ENCODE results near the gene IWS1. TPM values are rescaled to one million over a fixed set of nuclear protein-coding genes. Genes with fewer than 3 reads are reported as not detected.

The IWS1 gene
- total RNA-seq, 3 donors from 2014 or later, result 24.0 to 51.8 (median 43.2) TPM

DNA sequence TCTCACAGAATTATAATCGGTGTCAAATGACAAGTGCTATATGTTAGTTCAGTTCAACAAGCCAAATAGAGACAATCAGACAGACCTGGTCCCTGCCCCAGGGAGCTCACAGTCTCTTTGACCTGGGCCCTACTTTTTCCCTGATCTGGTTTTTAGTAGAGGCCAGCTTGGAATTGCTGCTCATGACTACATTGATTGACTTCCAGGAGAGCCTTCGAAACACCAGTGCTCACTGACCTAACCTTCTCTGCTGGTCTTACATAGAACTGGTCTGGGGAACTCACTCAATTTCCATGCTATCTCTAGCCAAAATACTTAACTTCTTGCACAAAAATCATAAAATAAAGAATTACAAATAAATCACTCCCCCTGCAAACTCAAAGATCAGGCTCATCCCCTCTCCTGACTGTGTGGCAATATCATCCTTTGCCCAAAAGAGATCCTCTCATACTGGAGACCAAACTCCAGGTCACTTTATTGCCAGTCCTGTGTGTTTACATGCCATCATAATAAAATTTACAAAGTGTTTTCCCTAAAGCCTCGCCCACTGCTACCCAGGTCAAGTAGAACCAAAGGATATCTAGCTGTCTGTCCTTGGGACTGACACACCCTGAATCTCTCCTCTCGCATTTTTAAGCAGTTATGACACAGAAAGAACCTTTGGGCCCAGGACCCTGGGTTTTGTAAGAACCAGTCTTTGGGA, 54.9 kb downstream of the IWS1 start:
- no peak overlapping the region for H3K27ac ChIP-seq
- TF ChIP-seq POLR2AphosphoS5 (IDR thresholded peaks at IDR 0.05) (no peak), POLR2A (IDR thresholded peaks at IDR 0.05) (no peak)
- TF ChIP-seq, protein P1, sequence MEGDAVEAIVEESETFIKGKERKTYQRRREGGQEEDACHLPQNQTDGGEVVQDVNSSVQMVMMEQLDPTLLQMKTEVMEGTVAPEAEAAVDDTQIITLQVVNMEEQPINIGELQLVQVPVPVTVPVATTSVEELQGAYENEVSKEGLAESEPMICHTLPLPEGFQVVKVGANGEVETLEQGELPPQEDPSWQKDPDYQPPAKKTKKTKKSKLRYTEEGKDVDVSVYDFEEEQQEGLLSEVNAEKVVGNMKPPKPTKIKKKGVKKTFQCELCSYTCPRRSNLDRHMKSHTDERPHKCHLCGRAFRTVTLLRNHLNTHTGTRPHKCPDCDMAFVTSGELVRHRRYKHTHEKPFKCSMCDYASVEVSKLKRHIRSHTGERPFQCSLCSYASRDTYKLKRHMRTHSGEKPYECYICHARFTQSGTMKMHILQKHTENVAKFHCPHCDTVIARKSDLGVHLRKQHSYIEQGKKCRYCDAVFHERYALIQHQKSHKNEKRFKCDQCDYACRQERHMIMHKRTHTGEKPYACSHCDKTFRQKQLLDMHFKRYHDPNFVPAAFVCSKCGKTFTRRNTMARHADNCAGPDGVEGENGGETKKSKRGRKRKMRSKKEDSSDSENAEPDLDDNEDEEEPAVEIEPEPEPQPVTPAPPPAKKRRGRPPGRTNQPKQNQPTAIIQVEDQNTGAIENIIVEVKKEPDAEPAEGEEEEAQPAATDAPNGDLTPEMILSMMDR (IDR thresholded peaks at IDR 0.05), result no peak
- DNase-seq (ENCODE audit: low spot score in 2 of 2), result no peak
- H3K36me3 ChIP-seq, result no peaks in the 10 kb centered on the region
- no peak overlapping the region for H3K4me3 ChIP-seq
- no peaks in the 10 kb centered on the region for H3K4me1 ChIP-seq
- H3K9me3 ChIP-seq, result no peaks in the 10 kb centered on the region
- intact Hi-C loops (cut with DNase I; ENCODE audit: low total_unique reads), result no loop called here
- no peaks in the 10 kb centered on the region for H3K27me3 ChIP-seq

DNA sequence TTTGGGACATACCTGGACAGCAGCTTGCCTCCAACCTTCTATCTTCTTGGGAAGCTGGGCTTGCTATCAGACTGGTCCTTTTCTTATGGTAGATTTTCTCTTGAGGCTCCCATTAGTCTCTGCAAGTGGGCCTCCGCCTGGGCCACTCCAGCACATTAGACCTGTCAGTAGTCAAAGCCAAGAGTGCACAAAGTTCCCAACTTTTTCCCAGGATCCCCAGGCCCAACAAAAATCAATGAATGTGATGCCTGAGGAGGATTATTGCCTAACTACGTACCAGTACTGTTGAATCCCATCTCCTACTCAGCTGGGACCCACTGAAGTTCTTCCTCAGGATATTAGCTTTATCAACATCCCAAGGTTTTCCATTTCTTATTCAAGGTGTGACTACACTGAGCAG, 56.3 kb downstream of the IWS1 start:
- no peaks in the 10 kb centered on the region for H3K4me1 ChIP-seq
- TF ChIP-seq POLR2AphosphoS5 (IDR thresholded peaks at IDR 0.05), result no peak
- TF ChIP-seq, protein P1 (IDR thresholded peaks at IDR 0.05), result no peak
- TF ChIP-seq POLR2A (IDR thresholded peaks at IDR 0.05), result no peak
- no peaks in the 10 kb centered on the region for H3K9me3 ChIP-seq
- DNase-seq (ENCODE audit: low spot score in 2 of 2), result no peak
- no peak overlapping the region for H3K4me3 ChIP-seq
- no peaks in the 10 kb centered on the region for H3K36me3 ChIP-seq
- no peak overlapping the region for H3K27ac ChIP-seq
- intact Hi-C loops (cut with DNase I; ENCODE audit: low total_unique reads), result no loop called here
- H3K27me3 ChIP-seq, result no peaks in the 10 kb centered on the region

DNA sequence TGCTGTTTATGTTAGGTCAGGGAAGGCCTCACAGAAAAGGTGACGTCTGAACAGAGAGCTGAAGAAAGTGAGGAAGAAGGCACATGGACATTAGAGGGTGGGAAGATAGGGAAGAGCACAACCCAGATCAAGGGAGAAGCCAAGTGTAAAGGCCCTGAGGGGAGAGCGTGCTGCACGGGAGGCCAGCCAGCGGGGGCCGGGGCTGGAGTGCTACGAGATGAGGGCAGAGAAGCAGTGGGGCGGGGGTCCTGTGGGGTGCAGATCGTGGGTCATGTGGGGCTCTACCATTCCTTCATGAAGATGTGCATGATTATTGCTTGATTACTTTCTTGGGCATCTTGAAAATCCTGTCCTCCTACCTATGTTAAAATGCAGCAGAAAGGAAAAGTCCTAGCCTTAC, 57.2 kb downstream of the IWS1 start:
- H3K27me3 ChIP-seq, result no peaks in the 10 kb centered on the region
- H3K9me3 ChIP-seq, result no peaks in the 10 kb centered on the region
- no peaks in the 10 kb centered on the region for H3K36me3 ChIP-seq
- intact Hi-C loops (cut with DNase I; ENCODE audit: low total_unique reads), result no loop called here
- DNase-seq (ENCODE audit: low spot score in 2 of 2), result no peak
- no peak overlapping the region for H3K27ac ChIP-seq
- no peaks in the 10 kb centered on the region for H3K4me1 ChIP-seq
- no peak overlapping the region for H3K4me3 ChIP-seq
- TF ChIP-seq POLR2AphosphoS5 (IDR thresholded peaks at IDR 0.05) (no peak), POLR2A (IDR thresholded peaks at IDR 0.05) (no peak)
- TF ChIP-seq, protein P1 (IDR thresholded peaks at IDR 0.05), result no peak

DNA sequence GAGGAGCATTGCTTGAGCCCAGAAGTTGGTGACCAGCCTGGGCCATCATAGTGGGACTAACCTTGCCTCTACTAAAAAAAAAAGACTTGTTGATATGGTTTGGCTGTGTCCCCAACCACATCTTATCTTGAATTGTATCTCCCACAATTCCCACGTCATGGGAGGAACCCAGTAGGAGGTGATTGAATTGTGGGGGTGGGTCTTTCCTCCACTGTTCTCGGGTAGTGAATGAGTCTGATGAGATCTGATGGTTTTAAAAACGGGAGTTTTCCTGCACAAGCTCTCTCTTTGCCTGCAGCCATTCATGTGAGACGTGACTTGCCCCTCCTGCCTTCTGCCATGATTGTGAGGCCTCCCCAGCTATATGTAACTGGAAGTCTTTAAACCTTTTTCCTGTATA, 61.0 kb downstream of the IWS1 start:
- H3K27me3 ChIP-seq, result no peaks in the 10 kb centered on the region
- H3K4me1 ChIP-seq, result no peaks in the 10 kb centered on the region
- no peak overlapping the region for H3K27ac ChIP-seq
- H3K36me3 ChIP-seq, result no peaks in the 10 kb centered on the region
- H3K9me3 ChIP-seq, result no peaks in the 10 kb centered on the region
- no peak for DNase-seq (ENCODE audit: low spot score in 2 of 2)
- intact Hi-C loops (cut with DNase I; ENCODE audit: low total_unique reads), result no loop called here
- TF ChIP-seq, protein P1 (IDR thresholded peaks at IDR 0.05), result no peak
- no peak for TF ChIP-seq POLR2A (IDR thresholded peaks at IDR 0.05)
- no peak for TF ChIP-seq POLR2AphosphoS5 (IDR thresholded peaks at IDR 0.05)
- no peak overlapping the region for H3K4me3 ChIP-seq

DNA sequence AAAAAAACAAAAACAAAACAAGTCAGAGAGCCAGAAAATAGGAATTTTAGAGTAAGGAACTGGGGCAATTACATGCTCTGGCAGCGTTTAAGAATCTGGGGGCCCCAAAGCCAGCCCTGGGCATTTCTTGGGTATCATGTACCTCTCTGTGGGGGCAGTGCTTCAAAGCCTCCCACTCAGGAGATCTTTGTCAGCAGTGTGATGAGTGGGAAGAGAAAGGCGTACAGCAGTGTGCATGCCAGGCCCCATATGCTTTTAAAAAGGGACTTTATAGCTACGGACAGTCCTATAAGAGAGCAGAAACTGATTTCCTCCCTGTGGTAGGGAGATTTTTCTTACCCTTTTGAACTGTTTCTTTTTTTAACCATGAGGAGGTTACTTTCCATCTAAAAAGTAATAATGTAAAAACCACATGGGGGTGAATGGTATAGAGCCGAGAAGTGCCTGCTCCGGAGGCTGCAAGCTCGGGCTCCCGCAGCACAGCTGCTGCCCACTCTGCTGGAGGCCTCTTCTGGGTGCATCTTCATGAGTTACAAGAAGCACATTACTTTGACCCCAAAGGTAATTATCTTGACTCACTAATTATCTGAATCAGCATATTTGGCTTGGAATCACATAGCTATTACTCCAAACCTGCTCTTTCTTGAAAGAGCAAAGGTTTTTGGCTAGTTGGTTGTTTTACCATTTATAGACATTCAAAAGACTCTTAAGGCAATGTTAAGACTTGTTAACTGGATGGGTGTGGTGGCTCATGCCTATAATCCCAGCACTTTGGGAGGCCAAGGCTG, 61.6 kb downstream of the IWS1 start:
- no peak for TF ChIP-seq POLR2A (IDR thresholded peaks at IDR 0.05)
- TF ChIP-seq POLR2AphosphoS5 (IDR thresholded peaks at IDR 0.05), result no peak
- TF ChIP-seq, protein P1 (IDR thresholded peaks at IDR 0.05), result no peak
- Histone ChIP-seq H3K4me1 (no peaks in the 10 kb centered on the region), H3K36me3 (no peaks in the 10 kb centered on the region), H3K27ac (no peak overlapping the region), H3K9me3 (no peaks in the 10 kb centered on the region), H3K27me3 (no peaks in the 10 kb centered on the region), H3K4me3 (no peak overlapping the region)
- intact Hi-C loops (cut with DNase I; ENCODE audit: low total_unique reads), result no loop called here
- DNase-seq (ENCODE audit: low spot score in 2 of 2), result no peak

All from breast epithelium (tissue), 4 donors.